Measurements from ENCODE around the gene C11orf86. TPM values are rescaled to one million over a fixed set of nuclear protein-coding genes. Genes with fewer than 3 reads are reported as not detected.
A peak's percentile ranks its signal among the peaks of the same experiment; 100 is the strongest.

The C11orf86 gene
- total RNA-seq: not detected in 2 replicates
- not detected in 2 replicates for polyA plus RNA-seq

DNA sequence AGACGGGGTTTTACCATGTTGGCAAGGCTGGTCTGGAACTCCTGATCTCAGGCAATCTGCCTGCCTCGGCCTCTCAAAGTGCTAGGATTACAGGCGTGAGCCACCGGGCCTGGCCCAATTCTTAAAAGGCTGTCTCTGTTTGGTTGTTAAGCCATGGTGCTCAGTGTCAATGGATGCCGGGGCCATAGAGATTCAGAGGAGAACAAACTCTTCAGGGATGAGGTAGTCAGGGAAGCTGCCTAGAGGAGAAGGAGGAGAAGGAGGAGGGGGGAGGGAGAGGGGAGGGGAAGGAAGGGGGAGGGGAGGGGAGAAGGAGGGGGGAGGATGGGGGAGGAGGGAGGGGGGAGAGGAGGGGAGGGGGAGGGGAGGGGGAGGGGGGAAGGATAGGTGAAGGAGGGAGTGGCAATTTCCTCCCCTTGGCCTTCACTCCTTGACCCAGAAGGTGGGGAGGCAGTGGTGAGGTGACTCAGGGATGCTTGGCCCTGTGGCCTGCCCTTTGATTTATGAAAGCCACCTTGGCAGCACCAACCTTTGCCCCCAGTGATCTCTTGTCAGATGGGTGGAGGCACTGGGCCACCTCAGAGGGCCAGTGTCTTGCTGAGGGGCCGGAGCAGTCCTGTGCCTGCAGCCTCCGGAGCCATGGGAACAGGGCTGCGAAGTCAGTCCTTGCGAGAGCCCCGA is at the start of gene C11orf86:
Gene C11orf86 (plus strand): TSS at position 581 of the 681 bp plus-strand sequence. CDS start 59 bp downstream, at position 640.
- no peaks in the 10 kb centered on the region for H3K9me3 ChIP-seq (ENCODE audit: low read depth)
- DNase-seq (ENCODE audit: low read depth in 1 of 2, low spot score in 1 of 2): no peak

GRCh38 chr11:66929753-66930152 is 45.4 kb upstream of the C11orf86 start:
- Histone ChIP-seq H3K4me3 (no peak overlapping the region), H3K4me1 (ENCODE audit: low read depth) (no peaks in the 10 kb centered on the region), H3K27me3 (no peaks in the 10 kb centered on the region), H3K36me3 (no peaks in the 10 kb centered on the region), H3K27ac (no peak overlapping the region), H3K9me3 (ENCODE audit: low read depth) (no peaks in the 10 kb centered on the region)
- no peak for DNase-seq (ENCODE audit: low read depth in 1 of 2, low spot score in 1 of 2)
- TF ChIP-seq, protein P1, sequence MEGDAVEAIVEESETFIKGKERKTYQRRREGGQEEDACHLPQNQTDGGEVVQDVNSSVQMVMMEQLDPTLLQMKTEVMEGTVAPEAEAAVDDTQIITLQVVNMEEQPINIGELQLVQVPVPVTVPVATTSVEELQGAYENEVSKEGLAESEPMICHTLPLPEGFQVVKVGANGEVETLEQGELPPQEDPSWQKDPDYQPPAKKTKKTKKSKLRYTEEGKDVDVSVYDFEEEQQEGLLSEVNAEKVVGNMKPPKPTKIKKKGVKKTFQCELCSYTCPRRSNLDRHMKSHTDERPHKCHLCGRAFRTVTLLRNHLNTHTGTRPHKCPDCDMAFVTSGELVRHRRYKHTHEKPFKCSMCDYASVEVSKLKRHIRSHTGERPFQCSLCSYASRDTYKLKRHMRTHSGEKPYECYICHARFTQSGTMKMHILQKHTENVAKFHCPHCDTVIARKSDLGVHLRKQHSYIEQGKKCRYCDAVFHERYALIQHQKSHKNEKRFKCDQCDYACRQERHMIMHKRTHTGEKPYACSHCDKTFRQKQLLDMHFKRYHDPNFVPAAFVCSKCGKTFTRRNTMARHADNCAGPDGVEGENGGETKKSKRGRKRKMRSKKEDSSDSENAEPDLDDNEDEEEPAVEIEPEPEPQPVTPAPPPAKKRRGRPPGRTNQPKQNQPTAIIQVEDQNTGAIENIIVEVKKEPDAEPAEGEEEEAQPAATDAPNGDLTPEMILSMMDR (IDR thresholded peaks at IDR 0.05; ENCODE audit: low read depth, low read length): no peak

More for the DNA sequence above, at the start of gene C11orf86:
- no peaks in the 10 kb centered on the region for H3K36me3 ChIP-seq
- H3K4me3 ChIP-seq: no peak within 1 kb of the TSS
- no peaks in the 10 kb centered on the region for H3K4me1 ChIP-seq (ENCODE audit: low read depth)
- no peak within 1 kb of the TSS for H3K27ac ChIP-seq
- no peaks in the 10 kb centered on the region for H3K27me3 ChIP-seq
- TF ChIP-seq, protein P1 (IDR thresholded peaks at IDR 0.05; ENCODE audit: low read depth, low read length): no peak

- TF ChIP-seq, protein P1 (IDR thresholded peaks at IDR 0.05; ENCODE audit: low read depth, low read length): no peak
- Histone ChIP-seq H3K27ac (no peak overlapping the region), H3K36me3 (no peaks in the 10 kb centered on the region), H3K27me3 (no peaks in the 10 kb centered on the region), H3K9me3 (ENCODE audit: low read depth) (no peaks in the 10 kb centered on the region), H3K4me3 (no peak overlapping the region), H3K4me1 (ENCODE audit: low read depth) (no peaks in the 10 kb centered on the region)
- no peak for DNase-seq (ENCODE audit: low read depth in 1 of 2, low spot score in 1 of 2)
Observed at GRCh38 chr11:66932543-66932942, 42.6 kb upstream of the C11orf86 start.

- no peaks in the 10 kb centered on the region for H3K4me1 ChIP-seq (ENCODE audit: low read depth)
- H3K36me3 ChIP-seq: no peaks in the 10 kb centered on the region
- TF ChIP-seq, protein P1 (IDR thresholded peaks at IDR 0.05; ENCODE audit: low read depth, low read length): no peak
- H3K4me3 ChIP-seq: no peak overlapping the region
- peak in 1 of 2 donors; percentile 35 for DNase-seq (ENCODE audit: low read depth in 1 of 2, low spot score in 1 of 2)
- H3K27ac ChIP-seq: no peak overlapping the region
- no peaks in the 10 kb centered on the region for H3K9me3 ChIP-seq (ENCODE audit: low read depth)
- no peaks in the 10 kb centered on the region for H3K27me3 ChIP-seq
Observed at GRCh38 chr11:66933531-66933930, 41.6 kb upstream of the C11orf86 start.

DNA sequence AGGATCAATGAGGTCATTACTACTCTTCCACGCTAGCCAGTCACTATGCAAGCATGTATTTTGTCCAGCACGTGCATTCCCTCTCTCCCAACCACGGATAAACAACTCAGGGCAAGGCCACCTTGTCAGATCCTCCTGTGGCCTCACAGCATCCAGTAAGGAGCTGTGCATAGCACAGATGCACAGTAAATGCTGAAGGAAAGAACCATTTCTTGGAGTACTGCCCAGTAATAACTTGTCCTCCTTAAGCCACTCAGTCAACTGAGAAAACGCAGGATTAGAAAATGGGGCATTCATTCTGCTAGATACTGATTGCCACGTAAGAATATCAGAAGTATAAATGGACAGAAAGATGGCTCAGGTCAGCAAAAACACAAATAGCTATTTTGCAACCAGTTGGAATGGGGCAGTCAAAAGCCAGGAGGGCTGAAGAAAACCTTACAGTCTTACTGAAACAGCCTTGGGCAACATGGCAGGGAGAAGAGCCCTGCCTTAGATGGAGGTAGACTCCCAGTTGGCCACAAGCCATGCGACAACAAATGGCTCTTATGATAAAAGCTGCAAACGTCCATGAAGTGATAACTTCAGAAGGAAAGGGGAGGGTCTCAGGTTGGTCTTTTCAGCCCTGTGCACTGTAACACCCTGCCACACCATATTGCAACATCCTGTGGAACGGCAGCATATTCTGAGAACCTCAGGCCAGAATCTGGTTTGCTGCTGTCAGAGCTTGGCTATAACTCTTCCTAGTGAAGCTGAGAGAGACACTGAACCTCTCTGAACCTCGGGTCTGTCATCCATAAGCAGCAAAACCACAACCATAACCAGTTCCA is 39.9 kb upstream of the C11orf86 start:
- Histone ChIP-seq H3K4me3 (no peak overlapping the region), H3K27me3 (no peaks in the 10 kb centered on the region), H3K9me3 (ENCODE audit: low read depth) (no peaks in the 10 kb centered on the region), H3K4me1 (ENCODE audit: low read depth) (no peaks in the 10 kb centered on the region), H3K27ac (no peak overlapping the region), H3K36me3 (no peaks in the 10 kb centered on the region)
- peak in 1 of 2 donors; percentile 88 for DNase-seq (ENCODE audit: low read depth in 1 of 2, low spot score in 1 of 2)
- TF ChIP-seq, protein P1 (IDR thresholded peaks at IDR 0.05; ENCODE audit: low read depth, low read length): no peak

Data from cardiac muscle cell (in vitro differentiated cells and primary cell).